ENCODE measurements around the gene MAST1.
A peak's percentile ranks its signal among the peaks of the same experiment; 100 is the strongest.

Gene MAST1

DNA sequence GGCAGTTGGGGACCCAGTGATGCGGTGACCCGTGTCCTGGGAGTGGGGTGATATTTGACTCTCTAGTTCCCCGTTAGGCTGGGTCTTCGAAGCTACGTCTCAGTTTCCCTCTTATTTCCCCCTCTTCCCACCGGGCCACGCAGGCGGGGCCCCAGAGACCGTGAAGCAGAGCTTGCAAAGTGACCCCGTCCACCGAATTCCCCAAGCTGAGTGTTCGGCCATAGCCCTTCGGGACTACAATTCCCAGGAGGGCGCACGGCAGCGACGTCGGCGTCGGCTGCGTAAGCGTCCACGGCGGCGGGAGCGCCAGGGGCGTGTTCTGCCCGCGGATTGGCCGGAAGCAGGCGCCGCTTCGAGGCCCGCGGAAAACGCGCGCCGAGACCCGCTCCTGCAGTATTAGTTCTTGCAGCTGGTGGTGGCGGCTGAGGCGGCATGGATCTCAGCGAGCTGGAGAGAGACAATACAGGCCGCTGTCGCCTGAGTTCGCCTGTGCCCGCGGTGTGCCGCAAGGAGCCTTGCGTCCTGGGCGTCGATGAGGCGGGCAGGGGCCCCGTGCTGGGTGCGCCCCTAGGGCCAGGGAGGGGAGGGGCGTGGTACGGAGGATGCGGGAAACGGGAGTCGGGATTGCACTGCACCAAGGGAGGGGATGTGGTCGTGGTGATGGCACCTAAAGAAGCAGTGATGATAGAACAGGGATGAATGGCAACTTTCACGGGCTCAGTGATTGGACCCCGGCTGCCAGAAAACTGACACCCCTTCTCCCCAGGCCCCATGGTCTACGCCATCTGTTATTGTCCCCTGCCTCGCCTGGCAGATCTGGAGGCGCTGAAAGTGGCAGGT, 31.9 kb upstream of the MAST1 start, which contains the start of gene RNASEH2A (continued):
- no peak for TF ChIP-seq ZNF366 (tag by site-specific recombination; conservative IDR thresholded peaks at IDR 0.05)
- TF ChIP-seq SALL2 (tag by site-specific recombination; IDR thresholded peaks at IDR 0.05; ENCODE audit: borderline replicate concordance), result no peak
- 0 out of 2 replicates have a peak, but pooled peaks have one; percentile 82 for TF ChIP-seq HOXC10 (CRISPR knock-in tag; IDR thresholded peaks at IDR 0.05)
- peak; percentile 30; the same call in 1 of the 2 replicates for TF ChIP-seq WT1 (tag by site-specific recombination; IDR thresholded peaks at IDR 0.05)
- no peak for TF ChIP-seq ZNF132 (tag by site-specific recombination; IDR thresholded peaks at IDR 0.05; ENCODE audit: borderline replicate concordance)
- TF ChIP-seq YY1 (tag by site-specific recombination; IDR thresholded peaks at IDR 0.05), result peak; percentile 42; the same call in 1 of the 2 replicates
- TF ChIP-seq HOXA7 (CRISPR knock-in tag; IDR thresholded peaks at IDR 0.05; ENCODE audit: borderline replicate concordance), result no peak
- no peak for TF ChIP-seq ZNF704 (tag by site-specific recombination; IDR thresholded peaks at IDR 0.05)
- TF ChIP-seq, protein P1, sequence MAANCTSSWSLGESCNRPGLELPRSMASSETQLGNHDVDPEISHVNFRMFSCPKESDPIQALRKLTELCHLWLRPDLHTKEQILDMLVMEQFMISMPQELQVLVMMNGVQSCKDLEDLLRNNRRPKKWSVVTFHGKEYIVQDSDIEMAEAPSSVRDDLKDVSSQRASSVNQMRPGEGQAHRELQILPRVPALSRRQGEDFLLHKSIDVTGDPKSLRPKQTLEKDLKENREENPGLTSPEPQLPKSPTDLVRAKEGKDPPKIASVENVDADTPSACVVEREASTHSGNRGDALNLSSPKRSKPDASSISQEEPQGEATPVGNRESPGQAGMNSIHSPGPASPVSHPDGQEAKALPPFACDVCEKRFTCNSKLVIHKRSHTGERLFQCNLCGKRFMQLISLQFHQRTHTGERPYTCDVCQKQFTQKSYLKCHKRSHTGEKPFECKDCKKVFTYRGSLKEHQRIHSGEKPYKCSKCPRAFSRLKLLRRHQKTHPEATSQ (tag by site-specific recombination; IDR thresholded peaks at IDR 0.05), result peak; percentile 69; the same call in 1 of the 2 replicates
- TF ChIP-seq, protein P2, sequence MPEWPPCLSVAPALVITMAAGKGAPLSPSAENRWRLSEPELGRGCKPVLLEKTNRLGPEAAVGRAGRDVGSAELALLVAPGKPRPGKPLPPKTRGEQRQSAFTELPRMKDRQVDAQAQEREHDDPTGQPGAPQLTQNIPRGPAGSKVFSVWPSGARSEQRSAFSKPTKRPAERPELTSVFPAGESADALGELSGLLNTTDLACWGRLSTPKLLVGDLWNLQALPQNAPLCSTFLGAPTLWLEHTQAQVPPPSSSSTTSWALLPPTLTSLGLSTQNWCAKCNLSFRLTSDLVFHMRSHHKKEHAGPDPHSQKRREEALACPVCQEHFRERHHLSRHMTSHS (tag by site-specific recombination; IDR thresholded peaks at IDR 0.05), result no peak
- TF ChIP-seq KLF9 (tag by site-specific recombination; IDR thresholded peaks at IDR 0.05; ENCODE audit: low read depth), result peak; percentile 97
- TF ChIP-seq EGR2 (tag by site-specific recombination; IDR thresholded peaks at IDR 0.05; ENCODE audit: low read depth), result no peak
- TF ChIP-seq ZNF768 (tag by site-specific recombination; IDR thresholded peaks at IDR 0.05), result no peak
- no peak for TF ChIP-seq ZNF423 (tag by site-specific recombination; IDR thresholded peaks at IDR 0.05)
- no peak for TF ChIP-seq ZNF654 (tag by site-specific recombination; IDR thresholded peaks at IDR 0.05; ENCODE audit: low read depth)
- peak; percentile 63 for TF ChIP-seq ZBTB17 (tag by site-specific recombination; IDR thresholded peaks at IDR 0.05)
- no peak for TF ChIP-seq SETDB1 (IDR thresholded peaks at IDR 0.05; ENCODE audit: insufficient read length, low read length)
- TF ChIP-seq ZNF324 (tag by site-specific recombination; IDR thresholded peaks at IDR 0.05), result no peak; the same call in 1 of the 2 replicates
- TF ChIP-seq, protein P3, sequence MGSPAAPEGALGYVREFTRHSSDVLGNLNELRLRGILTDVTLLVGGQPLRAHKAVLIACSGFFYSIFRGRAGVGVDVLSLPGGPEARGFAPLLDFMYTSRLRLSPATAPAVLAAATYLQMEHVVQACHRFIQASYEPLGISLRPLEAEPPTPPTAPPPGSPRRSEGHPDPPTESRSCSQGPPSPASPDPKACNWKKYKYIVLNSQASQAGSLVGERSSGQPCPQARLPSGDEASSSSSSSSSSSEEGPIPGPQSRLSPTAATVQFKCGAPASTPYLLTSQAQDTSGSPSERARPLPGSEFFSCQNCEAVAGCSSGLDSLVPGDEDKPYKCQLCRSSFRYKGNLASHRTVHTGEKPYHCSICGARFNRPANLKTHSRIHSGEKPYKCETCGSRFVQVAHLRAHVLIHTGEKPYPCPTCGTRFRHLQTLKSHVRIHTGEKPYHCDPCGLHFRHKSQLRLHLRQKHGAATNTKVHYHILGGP (tag by site-specific recombination; IDR thresholded peaks at IDR 0.05), result no peak
- no peak for TF ChIP-seq PRDM1 (tag by site-specific recombination; IDR thresholded peaks at IDR 0.05)
- TF ChIP-seq ZNF174 (tag by site-specific recombination; IDR thresholded peaks at IDR 0.05), result no peak
- no peak for TF ChIP-seq ZNF530 (tag by site-specific recombination; IDR thresholded peaks at IDR 0.05; ENCODE audit: low read depth)
- no peak for TF ChIP-seq ZNF292 (tag by site-specific recombination; IDR thresholded peaks at IDR 0.05; ENCODE audit: borderline replicate concordance, low read depth)
- no peak for TF ChIP-seq ZNF510 (tag by site-specific recombination; IDR thresholded peaks at IDR 0.05; ENCODE audit: insufficient replicate concordance)
- peak; percentile 9; the same call in 1 of the 2 replicates for TF ChIP-seq GLIS1 (tag by site-specific recombination; IDR thresholded peaks at IDR 0.05)
- peak; percentile 82 for TF ChIP-seq ZNF600 (tag by site-specific recombination; IDR thresholded peaks at IDR 0.05)
- TF ChIP-seq ZNF157 (tag by site-specific recombination; IDR thresholded peaks at IDR 0.05), result no peak
- no peak; the same call in 1 of the 2 replicates for TF ChIP-seq OSR2 (tag by site-specific recombination; IDR thresholded peaks at IDR 0.05)
- TF ChIP-seq ZNF121 (tag by site-specific recombination; IDR thresholded peaks at IDR 0.05), result no peak
- TF ChIP-seq, protein P4, sequence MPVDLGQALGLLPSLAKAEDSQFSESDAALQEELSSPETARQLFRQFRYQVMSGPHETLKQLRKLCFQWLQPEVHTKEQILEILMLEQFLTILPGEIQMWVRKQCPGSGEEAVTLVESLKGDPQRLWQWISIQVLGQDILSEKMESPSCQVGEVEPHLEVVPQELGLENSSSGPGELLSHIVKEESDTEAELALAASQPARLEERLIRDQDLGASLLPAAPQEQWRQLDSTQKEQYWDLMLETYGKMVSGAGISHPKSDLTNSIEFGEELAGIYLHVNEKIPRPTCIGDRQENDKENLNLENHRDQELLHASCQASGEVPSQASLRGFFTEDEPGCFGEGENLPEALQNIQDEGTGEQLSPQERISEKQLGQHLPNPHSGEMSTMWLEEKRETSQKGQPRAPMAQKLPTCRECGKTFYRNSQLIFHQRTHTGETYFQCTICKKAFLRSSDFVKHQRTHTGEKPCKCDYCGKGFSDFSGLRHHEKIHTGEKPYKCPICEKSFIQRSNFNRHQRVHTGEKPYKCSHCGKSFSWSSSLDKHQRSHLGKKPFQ (tag by site-specific recombination; IDR thresholded peaks at IDR 0.05), result peak; percentile 48; the same call in 1 of the 2 replicates
- no peak for TF ChIP-seq ZNF426 (tag by site-specific recombination; IDR thresholded peaks at IDR 0.05)
